GM12878 (cell line): ENCODE measurements around the gene SBNO1. TPM values are rescaled to one million over a fixed set of nuclear protein-coding genes. Genes with fewer than 3 reads are reported as not detected.
A peak's percentile ranks its signal among the peaks of the same experiment; 100 is the strongest.

Source experiments
- ATAC-seq: fragments of 200-7000 bp; cut with Tn5 transposase; 3 replicates; pipeline ENCODE4 v1.9.1; 2020; ENCODE audit warnings: mild to moderate bottlenecking, moderate library complexity
- BruUV-seq: library from RNA; stranded (reverse); fragments of 400-500 nt; replicated peaks from 2 replicates; lab custom pipeline; 2021; lab: Mats Ljungman, UMichigan
- CTCF ChIA-PET: fragments of 300-600 bp; sonication (Branson Sonifier 250); formaldehyde crosslinking; extraction: SDS; loops from one replicate; lab custom pipeline; 2021; ENCODE audit warnings: inconsistent platforms; lab: Yijun Ruan, JAX
- POLR2A ChIA-PET: fragments of 350-600 bp; formaldehyde crosslinking; extraction: SDS; loops from one replicate; lab custom pipeline; 2021; ENCODE audit warnings: inconsistent platforms; lab: Charles Lee
- RAD21 ChIA-PET: fragments of 300-600 bp; sonication (Branson Sonifier 250); formaldehyde crosslinking; loops from one replicate; lab custom pipeline; 2023; ENCODE audit warnings: antibody characterized with exemption; ENCODE audit not compliant: unreplicated experiment; lab: Charles Lee
- SMC1A ChIA-PET: fragments of 300-600 bp; sonication (Branson Sonifier 250); formaldehyde crosslinking; loops from one replicate; lab custom pipeline; 2023; ENCODE audit not compliant: unreplicated experiment, uncharacterized antibody; lab: Charles Lee
- DNase-seq: peaks from one replicate; pipeline ENCODE4 v3.0.0-alpha.2; 2011; ENCODE audit warnings: low read depth, low spot score
- FAIRE-seq: peaks from 3 replicates; lab custom pipeline; 2011; peaks lifted over from hg19 to GRCh38; lab: Jason Lieb, UNC
- H2AFZ ChIP-seq: 2 replicates; pipeline ENCODE4 v1.6.0; 2011; ENCODE audit warnings: low read depth, low read length, control low read depth; ENCODE audit not compliant: control insufficient read depth
- H3K27ac ChIP-seq: 2 replicates; pipeline ENCODE4 v1.5.1; 2011; ENCODE audit warnings: control low read depth; ENCODE audit not compliant: control insufficient read depth, insufficient read depth
- H3K27me3 ChIP-seq, 2 experiments: replicated peaks in 1 of 2; 2 replicates each; pipeline versions ENCODE4 v1.6.0 to v1.6.1; 2011; ENCODE audit warnings: low read length in 1 of 2; ENCODE audit not compliant: control insufficient read depth in 2 of 2, insufficient read depth in 2 of 2
- H3K36me3 ChIP-seq, 2 experiments: 2 replicates each; pipeline ENCODE4 v1.5.1; 2011; ENCODE audit warnings: low read length in 1 of 2; ENCODE audit not compliant: control insufficient read depth in 2 of 2, insufficient read depth in 2 of 2
- H3K4me1 ChIP-seq: 2 replicates; pipeline ENCODE4 v1.6.1; 2011; ENCODE audit warnings: mild to moderate bottlenecking, low read length, moderate library complexity, mixed read lengths; ENCODE audit not compliant: control insufficient read depth, insufficient read depth
- H3K4me2 ChIP-seq: 2 replicates; pipeline ENCODE4 v1.6.0; 2011; ENCODE audit warnings: control low read depth; ENCODE audit not compliant: control insufficient read depth, insufficient read depth
- H3K4me3 ChIP-seq: fragments of 200-600 bp; sonication (generic); 2 replicates; pipeline ENCODE4 v1.5.1; 2016
- H3K79me2 ChIP-seq: 2 replicates; pipeline ENCODE4 v1.6.0; 2011; ENCODE audit warnings: low read length; ENCODE audit not compliant: control insufficient read depth, insufficient read depth
- H3K9ac ChIP-seq: 2 replicates; pipeline ENCODE4 v1.8.0; 2011; ENCODE audit warnings: low read length, control low read depth, mixed read lengths; ENCODE audit not compliant: control insufficient read depth, insufficient read depth
- H3K9me3 ChIP-seq: replicated peaks from 3 replicates; pipeline ENCODE4 v1.5.1; 2011; ENCODE audit warnings: mild to moderate bottlenecking, low read length; ENCODE audit not compliant: control insufficient read depth, insufficient read depth
- H4K20me1 ChIP-seq: 2 replicates; pipeline ENCODE4 v1.6.0; 2011; ENCODE audit not compliant: control insufficient read depth, insufficient read depth
- BMI1 ChIP-seq: fragments of 450-650 bp; IDR thresholded peaks from 2 replicates; pipeline ENCODE4 v1.6.1; 2016; ENCODE audit warnings: mild to moderate bottlenecking, moderate library complexity, borderline replicate concordance
- CBX3 ChIP-seq: fragments of 200-600 bp; sonication (generic); IDR thresholded peaks from 2 replicates; pipeline ENCODE4 v1.6.1; 2016; ENCODE audit warnings: low read depth, borderline replicate concordance
- CEBPZ ChIP-seq: fragments of 150-350 bp; IDR thresholded peaks from 2 replicates; pipeline ENCODE4 v1.6.1; 2016; ENCODE audit warnings: low read depth, low read length
- CTCF ChIP-seq, 3 experiments: IDR thresholded peaks in 2 of 3; conservative IDR thresholded peaks in 1 of 3; 2 replicates each; pipeline ENCODE4 v1.5.1; 2011; ENCODE audit warnings: low read depth in 3 of 3, low read length in 3 of 3, mild to moderate bottlenecking in 3 of 3, control low read depth in 2 of 3, moderate library complexity in 2 of 3, inconsistent platforms in 1 of 3, mixed read lengths in 1 of 3; ENCODE audit not compliant: control insufficient read depth in 2 of 3, insufficient read depth in 1 of 3; ENCODE audit errors: extremely low read depth in 1 of 3
- JUNB ChIP-seq: IDR thresholded peaks from 2 replicates; pipeline ENCODE4 v1.6.1; 2016; ENCODE audit warnings: antibody characterized with exemption, mild to moderate bottlenecking
- MEF2A ChIP-seq: IDR thresholded peaks from 2 replicates; pipeline ENCODE4 v1.6.1; 2011; ENCODE audit warnings: low read depth, mild to moderate bottlenecking, low read length, moderate library complexity; ENCODE audit not compliant: insufficient read depth
- MEF2B ChIP-seq: fragments of 450-650 bp; IDR thresholded peaks from 2 replicates; pipeline ENCODE4 v1.6.1; 2018; ENCODE audit warnings: mild to moderate bottlenecking, moderate library complexity; ENCODE audit not compliant: partially characterized antibody, poor library complexity, severe bottlenecking
- MTA2 ChIP-seq: fragments of 450-650 bp; IDR thresholded peaks from 2 replicates; pipeline ENCODE4 v1.6.1; 2016; ENCODE audit warnings: low read depth, mild to moderate bottlenecking, moderate library complexity
- MTA3 ChIP-seq: IDR thresholded peaks from 2 replicates; pipeline ENCODE4 v1.6.1; 2012; ENCODE audit warnings: low read length, inconsistent platforms, borderline replicate concordance
- PAX5 ChIP-seq: IDR thresholded peaks from 2 replicates; pipeline ENCODE4 v1.6.1; 2011; ENCODE audit warnings: low read depth, low read length, borderline replicate concordance
- RAD21 ChIP-seq: IDR thresholded peaks from 2 replicates; pipeline ENCODE4 v1.6.1; 2011; ENCODE audit warnings: mild to moderate bottlenecking, low read depth, low read length, moderate library complexity; ENCODE audit not compliant: insufficient read depth
- SMC3 ChIP-seq: IDR thresholded peaks from 2 replicates; pipeline ENCODE4 v1.6.1; 2011; ENCODE audit warnings: low read length, improper control_type of control experiment, borderline replicate concordance
- STAT1 ChIP-seq: fragments of 450-650 bp; conservative IDR thresholded peaks from 2 replicates; pipeline ENCODE4 v1.6.1; 2014; ENCODE audit warnings: antibody characterized with exemption, mild to moderate bottlenecking
- TAF1 ChIP-seq: IDR thresholded peaks from 2 replicates; pipeline ENCODE4 v1.6.1; 2011; ENCODE audit warnings: mild to moderate bottlenecking, low read depth, low read length, borderline replicate concordance
- ZBED1 ChIP-seq: IDR thresholded peaks from 2 replicates; pipeline ENCODE4 v1.6.1; 2016; ENCODE audit warnings: borderline replicate concordance
- WGBS: methylation state at CpG from one replicate; pipeline ENCODE4 v1.1.6; 2016; ENCODE audit warnings: low lambda C conversion rate; ENCODE audit not compliant: insufficient replicate concordance, insufficient coverage; ENCODE audit errors: missing lambda C conversion rate; 5-methylcytosine and 5-hydroxymethylcytosine counted together
- in situ Hi-C: fragments of 300-500 bp; cut with MboI; formaldehyde crosslinking; loops from 9 replicates; pipeline ENCODE4 v1.14.3; 2018; ENCODE audit warnings: mixed read lengths
- intact Hi-C: fragments of 100-400 bp; cut with micrococcal nuclease; formaldehyde crosslinking; loops from one replicate; pipeline ENCODE4 v1.14.2; 2022; ENCODE audit not compliant: unreplicated experiment
- polyA plus RNA-seq, 11 experiments: library from polyadenylated mRNA; depleted of rRNA in 4 of 11; unstranded in 6 of 11; stranded (reverse) in 5 of 11; fragments of >200 nt; fragmentation: Nextera tagmentation in 4 of 11; fragmentation: Illumina TruSeq in 1 of 11; extraction: Ambion mirVana in 4 of 11; extraction: Trizol in 1 of 11; gene quantifications; 1 replicate in 1 of 11; 2 replicates in 10 of 11; pipeline versions ENCODE4 v1.2.1 to v1.2.3, GENCODE V29; 2011 to 2016; ENCODE audit warnings: inconsistent platforms in 2 of 11, missing spikeins in 2 of 11, low read depth in 1 of 11
- total RNA-seq, 4 experiments: library from RNA; depleted of rRNA in 3 of 4; stranded (reverse); fragments of >200 nt in 3 of 4; fragmentation: Illumina TruSeq in 1 of 4; extraction: Trizol in 1 of 4; gene quantifications; 2 replicates each; pipeline versions ENCODE4 v1.2.1 to v1.2.3, GENCODE V29; 2013 to 2021

Gene SBNO1
- total and polyA plus RNA-seq, 10 of the 15 experiments (the other 5 are each of a cell fraction or from before 2014, with no cell fraction given) = 7.5 to 39.7 (median 20.9) TPM

GRCh38 chr12:123265851-123266678, 98.6 kb downstream of the SBNO1 start (continued):
- no peak for TF ChIP-seq CEBPZ
- TF ChIP-seq PAX5 = no peak
- TF ChIP-seq MTA3 = no peak
- no peak for TF ChIP-seq BMI1
- TF ChIP-seq MTA2 = no peak
- TF ChIP-seq MEF2B = no peak
- TF ChIP-seq STAT1 = no peak
- TF ChIP-seq, all 136 proteins: peak for 0

GRCh38 chr12:123264642-123265041, 100.0 kb downstream of the SBNO1 start:
- no peak overlapping the region for H3K4me2 ChIP-seq
- ChIA-PET CTCF (interaction anchor here (0.7 to 3.1 kb wide), 3 partner anchors 24 to 338 kb away, joined by 3 to 12 read pairs (median 3); partner anchors contain the start of gene DDX55), POLR2A (no interaction called here), SMC1A (interaction anchor here (0.5 kb wide), 1 partner anchor 196 kb away, joined by 3 read pairs; no protein-coding TSS in a partner anchor), RAD21 (no interaction called here)
- H2AFZ ChIP-seq = no peak overlapping the region
- H3K27me3 ChIP-seq = no peaks in the 10 kb centered on the region
- 86% methylated on average over 7 of the region's 7 CpGs for WGBS
- BruUV-seq = no TSS peak
- H3K9ac ChIP-seq = no peak overlapping the region
- no peak for DNase-seq
- in situ Hi-C loops = loop anchor here (5.0 kb wide), 1 partner anchor 318 kb away; the partner anchor contains the start of gene TMED2
- peak; percentile 44 for ATAC-seq
- no peak overlapping the region for H3K4me3 ChIP-seq
- H3K27ac ChIP-seq = no peak overlapping the region
- H3K79me2 ChIP-seq = peaks cover 12% of the 10 kb centered on the region
- peaks cover 12% of the 10 kb centered on the region for H3K4me1 ChIP-seq
- intact Hi-C loops = no loop called here
- FAIRE-seq = no peak
- H3K9me3 ChIP-seq = no peaks in the 10 kb centered on the region
- no peaks in the 10 kb centered on the region for H4K20me1 ChIP-seq
- H3K36me3 ChIP-seq = peaks cover 0 to 4% of the 10 kb centered on the region in 2 experiments; a peak in 2 of 4 replicates
- no peak for TF ChIP-seq MEF2A
- TF ChIP-seq STAT1 = no peak
- TF ChIP-seq TAF1 = no peak
- TF ChIP-seq ZBED1 = no peak
- TF ChIP-seq CTCF (IDR thresholded peaks at IDR 0.05 in 2 of 3, conservative IDR thresholded peaks at IDR 0.05 in 1 of 3; ENCODE audit: control insufficient read depth in 2 of 3, extremely low read depth in 1 of 3, insufficient read depth in 1 of 3, low read depth in 3 of 3, low read length in 3 of 3) = peak; percentile 35 to 45 (median 43); a peak in 3 of 6 replicates
- peak; percentile 38; the same call in 1 of the 2 replicates for TF ChIP-seq SMC3
- TF ChIP-seq CBX3 = no peak
- peak; percentile 38 for TF ChIP-seq RAD21
- no peak for TF ChIP-seq JUNB
